Loucy (cell line): ENCODE measurements around the gene CEACAM7.

ENCODE experiments used
- H2AFZ ChIP-seq: fragments of 200-600 bp; sonication (generic); 2 replicates; pipeline ENCODE4 v1.6.0; 2016; ENCODE audit warnings: antibody characterized with exemption, mild to moderate bottlenecking, low read length, moderate library complexity
- H3F3A ChIP-seq: fragments of 200-600 bp; 2 replicates; pipeline ENCODE4 v1.6.0; 2016; ENCODE audit warnings: antibody characterized with exemption, low read depth, mild to moderate bottlenecking
- H3K27me3 ChIP-seq: fragments of 200-600 bp; sonication (generic); 2 replicates; pipeline ENCODE4 v1.6.1; 2014; ENCODE audit warnings: low read length, mild to moderate bottlenecking; ENCODE audit not compliant: insufficient read depth, poor library complexity, severe bottlenecking
- H3K36me3 ChIP-seq: fragments of 200-600 bp; sonication (generic); 2 replicates; pipeline ENCODE4 v1.6.1; 2016; ENCODE audit warnings: low read length; ENCODE audit not compliant: insufficient read depth
- H3K4me1 ChIP-seq: fragments of 200-600 bp; sonication (generic); 2 replicates; pipeline ENCODE4 v1.5.1; 2014; ENCODE audit warnings: low read length, mild to moderate bottlenecking; ENCODE audit not compliant: insufficient read depth, poor library complexity, severe bottlenecking
- H3K4me2 ChIP-seq: fragments of 200-600 bp; sonication (generic); 2 replicates; pipeline ENCODE4 v1.6.0; 2014; ENCODE audit warnings: antibody characterized with exemption, low read length, low read depth, mild to moderate bottlenecking; ENCODE audit not compliant: poor library complexity, severe bottlenecking
- H3K4me3 ChIP-seq: fragments of 200-600 bp; sonication (generic); 2 replicates; pipeline ENCODE4 v1.5.1; 2014; ENCODE audit warnings: low read length, mild to moderate bottlenecking, mixed read lengths; ENCODE audit not compliant: poor library complexity, severe bottlenecking
- H3K79me2 ChIP-seq: fragments of 200-600 bp; sonication (generic); 2 replicates; pipeline ENCODE4 v1.6.1; 2014; ENCODE audit warnings: low read length; ENCODE audit not compliant: insufficient read depth
- H3K9ac ChIP-seq: fragments of 200-600 bp; sonication (generic); 2 replicates; pipeline ENCODE4 v1.6.0; 2014; ENCODE audit warnings: mild to moderate bottlenecking, low read depth, low read length, moderate library complexity; ENCODE audit not compliant: poor library complexity, severe bottlenecking
- H3K9me2 ChIP-seq: fragments of 200-600 bp; sonication (generic); replicated peaks from 2 replicates; pipeline ENCODE4 v1.6.1; 2016; ENCODE audit warnings: low read depth, low read length, mixed read lengths
- H3K9me3 ChIP-seq: fragments of 200-600 bp; sonication (generic); 2 replicates; pipeline ENCODE4 v1.6.1; 2014; ENCODE audit warnings: mild to moderate bottlenecking, antibody characterized with exemption, low read length, low read depth; ENCODE audit not compliant: insufficient read depth
- H4K20me1 ChIP-seq: fragments of 200-600 bp; sonication (generic); 2 replicates; pipeline ENCODE4 v1.6.0; 2014; ENCODE audit warnings: antibody characterized with exemption, low read length, mild to moderate bottlenecking; ENCODE audit not compliant: insufficient read depth, poor library complexity, severe bottlenecking
- EZH2phosphoT487 ChIP-seq: fragments of 200-600 bp; IDR thresholded peaks from 2 replicates; pipeline ENCODE4 v1.6.1; 2018; ENCODE audit warnings: antibody characterized with exemption, mild to moderate bottlenecking, moderate library complexity, borderline replicate concordance
- TF ChIP-seq, protein P1 (sequence below): fragments of 200-600 bp; sonication (generic); conservative IDR thresholded peaks from 2 replicates; pipeline ENCODE4 v1.5.1; 2014; ENCODE audit warnings: mild to moderate bottlenecking, antibody characterized with exemption, low read length

CEACAM7 gene

DNA sequence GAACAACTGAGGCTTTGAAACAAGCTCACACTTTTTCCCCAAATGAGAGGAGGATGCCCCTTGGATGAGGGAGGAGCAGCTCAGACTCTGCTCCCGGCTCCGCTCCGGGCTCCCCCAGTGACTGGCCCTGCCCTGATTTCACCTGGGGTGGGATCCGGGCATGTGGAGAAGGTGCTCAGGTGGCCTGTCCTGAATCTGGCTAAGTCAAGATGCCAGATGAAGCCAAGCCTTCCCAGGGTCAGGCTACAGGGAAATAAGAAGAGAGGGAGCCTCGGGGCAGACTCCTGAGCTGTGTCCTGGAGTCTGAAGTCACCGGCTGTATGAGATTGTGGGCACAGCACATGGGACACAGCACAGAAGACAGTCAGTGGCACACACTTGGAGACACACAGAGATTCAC is 30.7 kb upstream of the CEACAM7 start:
- H3K79me2 ChIP-seq, result no peaks in the 10 kb centered on the region
- TF ChIP-seq, protein P1, sequence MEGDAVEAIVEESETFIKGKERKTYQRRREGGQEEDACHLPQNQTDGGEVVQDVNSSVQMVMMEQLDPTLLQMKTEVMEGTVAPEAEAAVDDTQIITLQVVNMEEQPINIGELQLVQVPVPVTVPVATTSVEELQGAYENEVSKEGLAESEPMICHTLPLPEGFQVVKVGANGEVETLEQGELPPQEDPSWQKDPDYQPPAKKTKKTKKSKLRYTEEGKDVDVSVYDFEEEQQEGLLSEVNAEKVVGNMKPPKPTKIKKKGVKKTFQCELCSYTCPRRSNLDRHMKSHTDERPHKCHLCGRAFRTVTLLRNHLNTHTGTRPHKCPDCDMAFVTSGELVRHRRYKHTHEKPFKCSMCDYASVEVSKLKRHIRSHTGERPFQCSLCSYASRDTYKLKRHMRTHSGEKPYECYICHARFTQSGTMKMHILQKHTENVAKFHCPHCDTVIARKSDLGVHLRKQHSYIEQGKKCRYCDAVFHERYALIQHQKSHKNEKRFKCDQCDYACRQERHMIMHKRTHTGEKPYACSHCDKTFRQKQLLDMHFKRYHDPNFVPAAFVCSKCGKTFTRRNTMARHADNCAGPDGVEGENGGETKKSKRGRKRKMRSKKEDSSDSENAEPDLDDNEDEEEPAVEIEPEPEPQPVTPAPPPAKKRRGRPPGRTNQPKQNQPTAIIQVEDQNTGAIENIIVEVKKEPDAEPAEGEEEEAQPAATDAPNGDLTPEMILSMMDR, result no peak
- TF ChIP-seq EZH2phosphoT487, result no peak
- H4K20me1 ChIP-seq, result no peaks in the 10 kb centered on the region
- no peak overlapping the region for H2AFZ ChIP-seq
- H3F3A ChIP-seq, result no peaks in the 10 kb centered on the region
- no peak overlapping the region for H3K4me3 ChIP-seq
- H3K9me2 ChIP-seq, result no peaks in the 10 kb centered on the region
- H3K4me1 ChIP-seq, result no peaks in the 10 kb centered on the region
- no peak overlapping the region for H3K4me2 ChIP-seq
- H3K27me3 ChIP-seq, result no peaks in the 10 kb centered on the region
- no peaks in the 10 kb centered on the region for H3K36me3 ChIP-seq
- H3K9me3 ChIP-seq, result no peaks in the 10 kb centered on the region
- H3K9ac ChIP-seq, result no peak overlapping the region

DNA sequence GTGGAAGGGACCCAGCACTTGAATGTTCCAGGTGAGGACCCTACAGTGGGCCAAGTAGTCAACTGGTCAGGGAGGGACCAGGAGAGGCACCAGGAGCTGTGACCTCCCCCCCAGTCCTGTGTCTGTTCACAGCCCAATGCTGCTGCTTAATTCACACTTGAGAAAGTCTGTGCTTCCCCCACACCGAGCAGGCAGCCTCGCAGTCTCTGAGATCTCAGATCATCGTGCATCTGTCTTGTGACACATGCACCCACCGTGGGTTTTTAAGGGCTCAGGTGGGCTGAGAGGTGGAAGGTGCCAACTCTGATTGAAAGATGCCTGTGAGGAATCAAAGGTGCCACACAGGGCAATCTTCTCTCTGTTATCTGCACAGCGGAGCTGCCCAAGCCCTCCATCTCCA is 26.5 kb upstream of the CEACAM7 start:
- Histone ChIP-seq H2AFZ (no peak overlapping the region), H3F3A (no peaks in the 10 kb centered on the region), H3K79me2 (no peaks in the 10 kb centered on the region), H3K36me3 (no peaks in the 10 kb centered on the region), H3K9me2 (no peaks in the 10 kb centered on the region), H3K9ac (no peak overlapping the region), H3K27me3 (no peaks in the 10 kb centered on the region), H3K4me3 (no peak overlapping the region), H3K9me3 (no peaks in the 10 kb centered on the region), H3K4me2 (no peak overlapping the region), H3K4me1 (no peaks in the 10 kb centered on the region), H4K20me1 (no peaks in the 10 kb centered on the region)
- TF ChIP-seq, protein P1, result no peak
- TF ChIP-seq EZH2phosphoT487, result no peak

DNA sequence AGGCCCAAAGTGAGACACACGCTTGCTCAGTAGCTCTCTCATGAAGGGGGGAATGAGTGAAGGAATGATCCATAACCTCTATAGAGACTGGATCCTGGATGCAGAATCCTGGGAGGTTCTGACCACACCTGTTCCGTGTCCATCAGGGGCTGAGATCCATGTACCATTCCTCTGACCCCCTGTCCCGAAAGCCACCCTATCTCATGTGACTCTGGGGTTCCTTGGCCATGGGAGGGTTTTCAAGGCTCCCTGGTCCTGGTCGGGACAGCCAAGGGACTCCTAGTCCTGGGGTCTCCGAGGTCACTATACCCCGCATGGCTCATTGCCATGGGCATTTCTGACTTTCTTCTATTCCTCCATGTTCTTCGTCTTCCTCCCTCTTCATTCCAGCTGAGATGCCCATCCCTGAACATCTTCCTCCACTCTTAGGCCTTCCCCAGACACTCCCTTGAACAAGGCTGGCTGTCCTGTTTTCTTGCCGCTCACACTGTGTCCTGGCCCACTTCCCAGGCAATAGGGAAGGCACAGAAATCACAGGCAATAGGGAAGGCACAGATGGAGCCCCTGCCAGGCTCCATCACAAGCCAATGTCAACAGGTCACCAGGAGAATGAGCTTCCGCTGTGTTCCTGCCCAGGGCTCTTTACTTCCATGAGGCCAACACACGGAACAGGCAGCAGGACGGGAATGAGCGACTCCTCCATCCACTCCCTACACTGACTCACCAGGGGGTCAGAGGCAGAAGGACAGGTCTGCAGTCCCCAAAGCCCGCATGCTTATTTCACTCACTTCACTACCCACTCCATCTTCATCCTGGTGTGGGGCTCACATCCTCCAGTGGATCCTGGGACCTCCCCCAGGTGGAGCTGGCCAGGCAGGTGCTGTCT is 23.5 kb upstream of the CEACAM7 start:
- Histone ChIP-seq H3F3A (no peaks in the 10 kb centered on the region), H3K79me2 (no peaks in the 10 kb centered on the region), H3K9me2 (no peaks in the 10 kb centered on the region), H3K4me2 (no peak overlapping the region), H3K4me3 (no peak overlapping the region), H3K4me1 (no peaks in the 10 kb centered on the region), H3K9me3 (no peaks in the 10 kb centered on the region), H4K20me1 (no peaks in the 10 kb centered on the region), H2AFZ (no peak overlapping the region), H3K27me3 (no peaks in the 10 kb centered on the region), H3K9ac (no peak overlapping the region), H3K36me3 (no peaks in the 10 kb centered on the region)
- TF ChIP-seq EZH2phosphoT487, result no peak
- TF ChIP-seq, protein P1, result no peak
